NCI-H2029 treated with DMSO at 0.1 percent for 48 hours (cell line): Measurements from ENCODE around the gene PAX7.

Experiments
- DNase-seq: peaks from one replicate; lab custom pipeline; 2025; lab: John Stamatoyannopoulos, UW

PAX7 gene

GRCh38 chr1:18640228-18641004 is 9.8 kb downstream of the PAX7 start:
- DNase-seq: no peak

- DNase-seq: no peak
Measured at GRCh38 chr1:18641005-18641941, 10.6 kb downstream of the PAX7 start.

GRCh38 chr1:18642278-18643095 is 11.8 kb downstream of the PAX7 start:
- no peak for DNase-seq

GRCh38 chr1:18643154-18644012 is 12.7 kb downstream of the PAX7 start:
- DNase-seq: no peak

- no peak for DNase-seq
Measured at GRCh38 chr1:18644013-18644399, 13.4 kb downstream of the PAX7 start.

GRCh38 chr1:18644446-18644845 is 13.8 kb downstream of the PAX7 start:
- DNase-seq: no peak

- no peak for DNase-seq
Measured at GRCh38 chr1:18644973-18645746, 14.5 kb downstream of the PAX7 start.

- no peak for DNase-seq
Measured at GRCh38 chr1:18645747-18646090, 15.1 kb downstream of the PAX7 start.

- DNase-seq: no peak
Measured at GRCh38 chr1:18646091-18646785, 15.6 kb downstream of the PAX7 start.

- DNase-seq: no peak
Measured at GRCh38 chr1:18646786-18647410, 16.3 kb downstream of the PAX7 start.

GRCh38 chr1:18647681-18648214 is 17.1 kb downstream of the PAX7 start:
- DNase-seq: no peak

- DNase-seq: no peak
Measured at GRCh38 chr1:18649693-18650370, 19.2 kb downstream of the PAX7 start.

- DNase-seq: no peak
Measured at GRCh38 chr1:18651713-18652112, 21.1 kb downstream of the PAX7 start.

- no peak for DNase-seq
Measured at GRCh38 chr1:18652791-18653190, 22.1 kb downstream of the PAX7 start.

- no peak for DNase-seq
Measured at GRCh38 chr1:18653367-18653766, 22.7 kb downstream of the PAX7 start.

- DNase-seq: no peak
Measured at GRCh38 chr1:18653916-18654315, 23.3 kb downstream of the PAX7 start.

GRCh38 chr1:18654599-18654998 is 24.0 kb downstream of the PAX7 start:
- no peak for DNase-seq

GRCh38 chr1:18657506-18658201 is 27.0 kb downstream of the PAX7 start:
- DNase-seq: no peak
